Measurements from ENCODE around the gene KIF18B.

DNA sequence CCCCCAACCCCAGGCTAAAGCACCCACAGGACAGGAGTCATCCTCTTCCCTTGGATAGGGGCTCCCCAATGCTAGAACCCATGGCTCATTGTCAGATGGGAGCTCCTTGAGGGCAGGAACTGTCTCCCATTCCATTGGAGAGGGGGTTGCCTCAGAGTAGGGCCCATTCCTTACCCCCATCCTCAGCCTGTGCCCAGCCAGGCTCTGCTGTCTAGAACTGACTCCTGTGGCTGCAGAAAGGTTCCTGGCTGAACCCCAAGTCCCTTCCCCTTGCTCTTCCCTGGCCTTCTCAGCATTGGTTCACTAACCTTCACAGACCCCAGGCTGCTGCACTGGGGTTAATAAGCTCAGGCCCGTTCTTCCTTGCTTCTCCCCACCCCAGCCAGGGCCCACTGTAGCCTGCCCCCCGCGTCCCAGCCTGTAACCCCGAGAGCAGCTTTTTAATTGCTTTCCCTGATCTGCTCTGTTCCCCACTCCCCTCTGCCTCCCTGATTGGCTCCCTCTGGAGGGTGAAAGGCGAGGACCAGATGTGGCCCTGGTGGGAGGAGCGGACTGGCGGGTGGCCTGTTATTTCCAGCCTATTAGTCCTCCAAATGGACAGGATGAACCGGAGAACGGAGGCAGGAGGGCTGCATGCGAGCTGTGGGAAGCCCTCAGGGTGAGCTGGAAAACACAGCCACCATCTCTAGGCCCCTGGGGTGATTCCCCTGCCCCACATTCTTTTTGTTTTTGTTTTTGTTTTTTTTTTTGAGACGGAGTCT is 26.3 kb downstream of the KIF18B start:
- TF ChIP-seq, protein P1, sequence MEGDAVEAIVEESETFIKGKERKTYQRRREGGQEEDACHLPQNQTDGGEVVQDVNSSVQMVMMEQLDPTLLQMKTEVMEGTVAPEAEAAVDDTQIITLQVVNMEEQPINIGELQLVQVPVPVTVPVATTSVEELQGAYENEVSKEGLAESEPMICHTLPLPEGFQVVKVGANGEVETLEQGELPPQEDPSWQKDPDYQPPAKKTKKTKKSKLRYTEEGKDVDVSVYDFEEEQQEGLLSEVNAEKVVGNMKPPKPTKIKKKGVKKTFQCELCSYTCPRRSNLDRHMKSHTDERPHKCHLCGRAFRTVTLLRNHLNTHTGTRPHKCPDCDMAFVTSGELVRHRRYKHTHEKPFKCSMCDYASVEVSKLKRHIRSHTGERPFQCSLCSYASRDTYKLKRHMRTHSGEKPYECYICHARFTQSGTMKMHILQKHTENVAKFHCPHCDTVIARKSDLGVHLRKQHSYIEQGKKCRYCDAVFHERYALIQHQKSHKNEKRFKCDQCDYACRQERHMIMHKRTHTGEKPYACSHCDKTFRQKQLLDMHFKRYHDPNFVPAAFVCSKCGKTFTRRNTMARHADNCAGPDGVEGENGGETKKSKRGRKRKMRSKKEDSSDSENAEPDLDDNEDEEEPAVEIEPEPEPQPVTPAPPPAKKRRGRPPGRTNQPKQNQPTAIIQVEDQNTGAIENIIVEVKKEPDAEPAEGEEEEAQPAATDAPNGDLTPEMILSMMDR (IDR thresholded peaks at IDR 0.05): no peak
- no peak for TF ChIP-seq EP300 (IDR thresholded peaks at IDR 0.05; ENCODE audit: low read depth)
- no peak for TF ChIP-seq POLR2A (IDR thresholded peaks at IDR 0.05)
